NB4 (cell line): ENCODE measurements around the gene MEX3D.

Source experiments
- CTCF ChIP-seq: IDR thresholded peaks from one replicate; pipeline ENCODE4 v1.5.1; 2012; ENCODE audit warnings: low read depth, low read length
- MAX ChIP-seq: IDR thresholded peaks from 2 replicates; pipeline ENCODE4 v1.6.1; 2011; ENCODE audit warnings: low read depth, low read length
- POLR2A ChIP-seq: IDR thresholded peaks from 2 replicates; pipeline ENCODE4 v1.6.1; 2011; ENCODE audit warnings: mild to moderate bottlenecking; ENCODE audit not compliant: insufficient read length; ENCODE audit errors: extremely low read depth

- TF ChIP-seq CTCF, result no peak
- no peak for TF ChIP-seq POLR2A
- TF ChIP-seq MAX, result no peak
These were observed 13.2 kb downstream of the MEX3D start for GRCh38 chr19:1554968-1555367.
